SK-N-SH treated with all-trans-retinoic acid at 6 μM for 48 hours (cell line): ENCODE results near the gene GLT8D1.

Source experiments
- ATAC-seq: fragments of 200-7000 bp; cut with Tn5 transposase; 3 replicates; pipeline ENCODE4 v1.9.1; 2020; ENCODE audit warnings: mild to moderate bottlenecking, moderate library complexity
- ARNTL ChIP-seq: fragments of 450-650 bp; formaldehyde crosslinking; IDR thresholded peaks from 2 replicates; pipeline ENCODE4 v1.5.0; 2020; ENCODE audit warnings: low read depth, mild to moderate bottlenecking, moderate library complexity, borderline replicate concordance
- BACH2 ChIP-seq: fragments of 250-450 bp; sonication (Bioruptor Pico); IDR thresholded peaks from 2 replicates; pipeline ENCODE4 v1.9.0; 2021; ENCODE audit warnings: mild to moderate bottlenecking, borderline replicate concordance
- CSDC2 ChIP-seq: fragments of 250-450 bp; sonication (Bioruptor Pico); IDR thresholded peaks from 2 replicates; pipeline ENCODE4 v1.5.0; 2020; ENCODE audit warnings: mild to moderate bottlenecking, moderate library complexity
- CSRNP3 ChIP-seq: fragments of 250-450 bp; sonication (Bioruptor Pico); IDR thresholded peaks from 2 replicates; pipeline ENCODE4 v1.5.1; 2021; ENCODE audit warnings: mild to moderate bottlenecking, moderate library complexity
- ESRRG ChIP-seq: fragments of 250-450 bp; sonication (Bioruptor Pico); IDR thresholded peaks from 2 replicates; pipeline ENCODE4 v1.6.1; 2021; ENCODE audit warnings: mild to moderate bottlenecking
- GLIS3 ChIP-seq: fragments of 250-450 bp; sonication (Bioruptor Pico); IDR thresholded peaks from 2 replicates; pipeline ENCODE4 v1.5.0; 2020; ENCODE audit warnings: mild to moderate bottlenecking, moderate library complexity
- ISL1 ChIP-seq: fragments of 250-450 bp; sonication (Bioruptor Pico); IDR thresholded peaks from 2 replicates; pipeline ENCODE4 v2.1.2; 2022; ENCODE audit warnings: mild to moderate bottlenecking, moderate library complexity
- OSR1 ChIP-seq: fragments of 250-450 bp; sonication (Bioruptor Pico); IDR thresholded peaks from 2 replicates; pipeline ENCODE4 v1.8.0; 2022; ENCODE audit warnings: moderate library complexity, mild to moderate bottlenecking, inconsistent platforms
- PATZ1 ChIP-seq: fragments of 250-450 bp; sonication (Bioruptor Pico); IDR thresholded peaks from 2 replicates; pipeline ENCODE4 v1.8.0; 2020; ENCODE audit warnings: mild to moderate bottlenecking, moderate library complexity, borderline replicate concordance
- POU6F1 ChIP-seq: fragments of 250-450 bp; sonication (Bioruptor Pico); IDR thresholded peaks from 2 replicates; pipeline ENCODE4 v1.8.0; 2021; ENCODE audit warnings: low read depth, mild to moderate bottlenecking, moderate library complexity, borderline replicate concordance
- PPARA ChIP-seq: fragments of 250-450 bp; sonication (Bioruptor Pico); IDR thresholded peaks from 2 replicates; pipeline ENCODE4 v1.5.0; 2020; ENCODE audit warnings: mild to moderate bottlenecking, borderline replicate concordance
- RARB ChIP-seq: fragments of 250-450 bp; sonication (Bioruptor Pico); IDR thresholded peaks from 2 replicates; pipeline ENCODE4 v1.8.0; 2021; ENCODE audit warnings: mild to moderate bottlenecking, moderate library complexity
- SNAI2 ChIP-seq: fragments of 250-450 bp; sonication (Bioruptor Pico); IDR thresholded peaks from 2 replicates; pipeline ENCODE4 v1.5.0; 2020; ENCODE audit warnings: mild to moderate bottlenecking, moderate library complexity
- TCF4 ChIP-seq: fragments of 250-450 bp; sonication (Bioruptor Pico); IDR thresholded peaks from 2 replicates; pipeline ENCODE4 v1.8.0; 2021; ENCODE audit warnings: mild to moderate bottlenecking, moderate library complexity, borderline replicate concordance
- TOX ChIP-seq: fragments of 250-450 bp; sonication (Bioruptor Pico); IDR thresholded peaks from 2 replicates; pipeline ENCODE4 v1.8.0; 2021; ENCODE audit warnings: mild to moderate bottlenecking, moderate library complexity, borderline replicate concordance
- TSHZ2 ChIP-seq: fragments of 250-450 bp; sonication (Bioruptor Pico); IDR thresholded peaks from 2 replicates; pipeline ENCODE4 v1.5.0; 2020; ENCODE audit warnings: mild to moderate bottlenecking, moderate library complexity
- ZFP3 ChIP-seq: fragments of 250-450 bp; sonication (Bioruptor Pico); IDR thresholded peaks from 2 replicates; pipeline ENCODE4 v1.5.0; 2020; ENCODE audit warnings: mild to moderate bottlenecking, moderate library complexity
- ZNF565 ChIP-seq: fragments of 450-650 bp; formaldehyde crosslinking; conservative IDR thresholded peaks from 2 replicates; pipeline ENCODE4 v1.5.0; 2020; ENCODE audit warnings: low read depth, mild to moderate bottlenecking, moderate library complexity
- ZNF70 ChIP-seq: fragments of 450-650 bp; formaldehyde crosslinking; IDR thresholded peaks from 2 replicates; pipeline ENCODE4 v1.5.0; 2020; ENCODE audit warnings: mild to moderate bottlenecking, moderate library complexity
- ZNF8 ChIP-seq: fragments of 450-650 bp; formaldehyde crosslinking; IDR thresholded peaks from 2 replicates; pipeline ENCODE4 v1.5.0; 2020; ENCODE audit warnings: mild to moderate bottlenecking, moderate library complexity

GLT8D1 gene

GRCh38 chr3:52685709-52686691 lies 19.6 kb downstream of the GLT8D1 start, which contains the start of the genes GNL3 and PBRM1:
Gene GNL3, plus strand, starts transcription at chr3:52686032. Its CDS starts 61 bp downstream, at chr3:52686093.
Gene PBRM1, minus strand, starts transcription at chr3:52685913.
- no peak for TF ChIP-seq ARNTL (CRISPR knock-in tag)
- TF ChIP-seq OSR1 (CRISPR knock-in tag) = no peak
- no peak for TF ChIP-seq TCF4 (CRISPR knock-in tag)
- TF ChIP-seq CSDC2 (CRISPR knock-in tag) = no peak
- TF ChIP-seq CSRNP3 (CRISPR knock-in tag) = no peak
- TF ChIP-seq ZNF8 = no peak
- no peak for TF ChIP-seq ZNF70
- TF ChIP-seq ZNF565 (CRISPR knock-in tag) = no peak
- TF ChIP-seq TSHZ2 (CRISPR knock-in tag) = no peak
- TF ChIP-seq SNAI2 (CRISPR knock-in tag) = no peak
- no peak for TF ChIP-seq BACH2 (CRISPR knock-in tag)
- no peak for TF ChIP-seq POU6F1
- TF ChIP-seq ESRRG (CRISPR knock-in tag) = no peak
- TF ChIP-seq ISL1 (CRISPR knock-in tag) = no peak
- no peak for TF ChIP-seq PATZ1
- TF ChIP-seq TOX = no peak
- TF ChIP-seq ZFP3 (CRISPR knock-in tag) = no peak
- no peak for TF ChIP-seq PPARA (CRISPR knock-in tag)
- ATAC-seq = peak; percentile 83

- ATAC-seq = peak; percentile 72
- TF ChIP-seq PPARA (CRISPR knock-in tag) = no peak
- TF ChIP-seq CSDC2 (CRISPR knock-in tag) = no peak
- no peak for TF ChIP-seq ZFP3 (CRISPR knock-in tag)
- no peak for TF ChIP-seq ZNF565 (CRISPR knock-in tag)
- no peak for TF ChIP-seq POU6F1
- TF ChIP-seq ISL1 (CRISPR knock-in tag) = no peak
- no peak for TF ChIP-seq ZNF70
- TF ChIP-seq TSHZ2 (CRISPR knock-in tag) = no peak
- TF ChIP-seq SNAI2 (CRISPR knock-in tag) = no peak
- no peak for TF ChIP-seq TCF4 (CRISPR knock-in tag)
- no peak for TF ChIP-seq ZNF8
- TF ChIP-seq RARB (CRISPR knock-in tag) = no peak
- TF ChIP-seq OSR1 (CRISPR knock-in tag) = no peak
- TF ChIP-seq CSRNP3 (CRISPR knock-in tag) = no peak
- no peak for TF ChIP-seq BACH2 (CRISPR knock-in tag)
- TF ChIP-seq GLIS3 (CRISPR knock-in tag) = no peak
Measured at GRCh38 chr3:52685285-52685708, 20.3 kb downstream of the GLT8D1 start.
